Measurements from ENCODE around the gene ITGB3.
"Not testable (repeated sequence)": the region's sequence is repeated elsewhere in the genome, so short reads cannot be mapped to it uniquely, and the experiment has no call there.

DNA sequence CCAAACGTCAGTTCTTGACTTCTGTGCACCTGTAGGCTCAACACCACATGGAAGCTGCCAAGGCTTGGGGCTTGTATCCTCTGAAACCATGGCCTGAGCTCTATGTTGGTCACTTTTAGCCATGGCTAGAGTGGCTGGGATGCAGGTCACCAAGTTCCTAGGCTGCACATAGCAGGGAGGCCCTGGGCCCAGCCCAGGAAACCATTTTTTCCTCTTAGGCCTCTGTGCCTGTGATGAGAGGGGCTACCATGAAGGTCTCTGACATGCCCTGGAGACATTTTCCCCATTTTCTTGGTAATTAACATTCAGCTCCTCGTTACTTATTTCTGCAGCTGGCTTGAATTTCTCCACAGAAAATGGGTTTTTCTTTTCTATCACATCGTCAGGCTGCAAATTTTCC lies 15.3 kb downstream of the ITGB3 start:
- TF ChIP-seq, protein P1, sequence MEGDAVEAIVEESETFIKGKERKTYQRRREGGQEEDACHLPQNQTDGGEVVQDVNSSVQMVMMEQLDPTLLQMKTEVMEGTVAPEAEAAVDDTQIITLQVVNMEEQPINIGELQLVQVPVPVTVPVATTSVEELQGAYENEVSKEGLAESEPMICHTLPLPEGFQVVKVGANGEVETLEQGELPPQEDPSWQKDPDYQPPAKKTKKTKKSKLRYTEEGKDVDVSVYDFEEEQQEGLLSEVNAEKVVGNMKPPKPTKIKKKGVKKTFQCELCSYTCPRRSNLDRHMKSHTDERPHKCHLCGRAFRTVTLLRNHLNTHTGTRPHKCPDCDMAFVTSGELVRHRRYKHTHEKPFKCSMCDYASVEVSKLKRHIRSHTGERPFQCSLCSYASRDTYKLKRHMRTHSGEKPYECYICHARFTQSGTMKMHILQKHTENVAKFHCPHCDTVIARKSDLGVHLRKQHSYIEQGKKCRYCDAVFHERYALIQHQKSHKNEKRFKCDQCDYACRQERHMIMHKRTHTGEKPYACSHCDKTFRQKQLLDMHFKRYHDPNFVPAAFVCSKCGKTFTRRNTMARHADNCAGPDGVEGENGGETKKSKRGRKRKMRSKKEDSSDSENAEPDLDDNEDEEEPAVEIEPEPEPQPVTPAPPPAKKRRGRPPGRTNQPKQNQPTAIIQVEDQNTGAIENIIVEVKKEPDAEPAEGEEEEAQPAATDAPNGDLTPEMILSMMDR (IDR thresholded peaks at IDR 0.05), result not testable (repeated sequence)
- TF ChIP-seq POLR2AphosphoS5, POLR2A (IDR thresholded peaks at IDR 0.05): not testable (repeated sequence)
